PC-9 (cell line): ENCODE data around the gene MMP2.

Experiments
- CTCF ChIP-seq: fragments of 200-600 bp; sonication (generic); conservative IDR thresholded peaks from 2 replicates; pipeline ENCODE4 v1.6.1; 2017; ENCODE audit warnings: mixed run types, antibody characterized with exemption, mild to moderate bottlenecking, moderate library complexity
- EZH2 ChIP-seq: fragments of 200-600 bp; sonication (generic); IDR thresholded peaks from 2 replicates; pipeline ENCODE4 v1.8.0; 2017; ENCODE audit warnings: antibody characterized with exemption, low read depth

GRCh38 chr16:55532227-55532626, 53.2 kb downstream of the MMP2 start:
- no peak for TF ChIP-seq CTCF
- TF ChIP-seq EZH2, result no peak
